ENCODE data around the gene C1QTNF12. TPM values are rescaled to one million over a fixed set of nuclear protein-coding genes. Genes with fewer than 3 reads are reported as not detected.

The C1QTNF12 gene
- total and polyA plus RNA-seq, 2 donors (not counting 3 experiments of a cell fraction or from before 2014, with no cell fraction given): 1.0 to 1.9 TPM

GRCh38 chr1:1223891-1224290, 22.6 kb downstream of the C1QTNF12 start:
- Histone ChIP-seq H3K9me3 (replicated peaks; ENCODE audit: control insufficient read depth, insufficient read depth, low read length) (no peaks in the 10 kb centered on the region), H3K27ac (ENCODE audit: insufficient read depth, low read depth, low read length) (no peak overlapping the region), H3K4me1 (ENCODE audit: control insufficient read depth, extremely low read depth, insufficient read depth, low read length) (no peaks in the 10 kb centered on the region), H3K9me1 (replicated peaks; ENCODE audit: control insufficient read depth, extremely low read depth, insufficient read depth, low read length) (no peaks in the 10 kb centered on the region), H2AFZ (ENCODE audit: low read depth, low read length) (no peak overlapping the region), H3K4me2 (ENCODE audit: insufficient read depth, low read length) (no peak overlapping the region), H3K9ac (replicated peaks; ENCODE audit: extremely low read depth, insufficient read depth, low read length) (no peak overlapping the region), H4K20me1 (replicated peaks; ENCODE audit: control insufficient read depth, extremely low read depth, insufficient read depth, low read length) (no peaks in the 10 kb centered on the region), H3K4me3 (replicated peaks in 1 of 3; ENCODE audit: insufficient read depth in 1 of 3, low read depth in 1 of 3, low read length in 3 of 3) (no peak overlapping the region), H3K79me2 (ENCODE audit: control insufficient read depth, insufficient read depth, low read length) (peaks cover 34% of the 10 kb centered on the region), H3K27me3 (ENCODE audit: control insufficient read depth in 2 of 2, insufficient read depth in 2 of 2, low read length in 2 of 2) (no peaks in the 10 kb centered on the region), H3K36me3 (ENCODE audit: control insufficient read depth in 2 of 2, extremely low read depth in 1 of 2, insufficient read depth in 2 of 2, low read length in 2 of 2) (peaks cover 6 to 48% of the 10 kb centered on the region in 2 experiments)
- TF ChIP-seq MYC (IDR thresholded peaks at IDR 0.05; ENCODE audit: low read depth, low read length) (no peak), POLR2AphosphoS5 (IDR thresholded peaks at IDR 0.05; ENCODE audit: insufficient read depth, low read depth, low read length) (no peak), EZH2 (IDR thresholded peaks at IDR 0.05; ENCODE audit: borderline replicate concordance, low read depth, low read length, severe bottlenecking) (no peak), GATA2 (IDR thresholded peaks at IDR 0.05; ENCODE audit: insufficient read depth, insufficient read length, low read depth, low read length) (no peak), FOS (IDR thresholded peaks at IDR 0.05; ENCODE audit: borderline replicate concordance, insufficient read depth, low read length) (no peak), JUN (IDR thresholded peaks at IDR 0.05; ENCODE audit: borderline replicate concordance, insufficient read depth, insufficient read length, low read depth) (no peak), POLR2A (IDR thresholded peaks at IDR 0.05; ENCODE audit: low read depth, low read length) (no peak), CTCF (IDR thresholded peaks at IDR 0.05; ENCODE audit: extremely low read depth in 1 of 2, insufficient read depth in 1 of 2, low read depth in 1 of 2, low read length in 2 of 2) (no peak), MAX (IDR thresholded peaks at IDR 0.05; ENCODE audit: insufficient read depth, insufficient read length) (no peak)
- ChIA-PET POLR2A (no interaction called here), CTCF (no interaction called here)
- DNase-seq (ENCODE audit: low read depth, low spot score): no peak
- dilution Hi-C loops (cut with MboI; ENCODE audit: extremely low pct_ligation_motif_present, low sequenced_read_pairs): no loop called here
- BruUV-seq (replicated peaks): no TSS peak
- FAIRE-seq: no peak
- intact Hi-C loops (cut with micrococcal nuclease): no loop called here
